Psoas muscle (tissue), 8 donors: ENCODE results near the gene SLC25A13. TPM values are rescaled to one million over a fixed set of nuclear protein-coding genes. Genes with fewer than 3 reads are reported as not detected.

Source experiments
- ATAC-seq, 4 donors: fragments of 200-7000 bp; cut with Tn5 transposase; one replicate each; pipeline ENCODE4 v1.9.1; 2020; ENCODE audit warnings: moderate library complexity in 3 of 4, mild to moderate bottlenecking in 2 of 4
- DNase-seq, 2 donors: peaks; one replicate each; pipeline ENCODE4 v3.0.0-alpha.2; 2020
- H3K27ac ChIP-seq: fragments of 200-600 bp; one replicate; pipeline ENCODE4 v1.8.0; 2022
- H3K27me3 ChIP-seq, 3 donors: fragments of 200-600 bp in 1 of 3; one replicate each; pipeline versions ENCODE4 v1.6.1 to v1.8.0; 2013 to 2022; ENCODE audit warnings: low read length in 2 of 3, mild to moderate bottlenecking in 2 of 3, moderate library complexity in 1 of 3; ENCODE audit not compliant: insufficient read depth in 3 of 3
- H3K36me3 ChIP-seq, 2 donors: fragments of 200-600 bp in 1 of 2; one replicate each; pipeline versions ENCODE4 v1.6.1 to v1.8.0; 2013 to 2022; ENCODE audit warnings: low read depth in 1 of 2, mild to moderate bottlenecking in 1 of 2, moderate library complexity in 1 of 2; ENCODE audit not compliant: insufficient read depth in 1 of 2
- H3K4me1 ChIP-seq: fragments of 200-600 bp; one replicate; pipeline ENCODE4 v1.8.0; 2022
- H3K4me3 ChIP-seq: fragments of 200-600 bp; one replicate; pipeline ENCODE4 v1.8.0; 2022; ENCODE audit warnings: mild to moderate bottlenecking
- H3K9me3 ChIP-seq: fragments of 200-600 bp; one replicate; pipeline ENCODE4 v1.8.0; 2022
- CTCF ChIP-seq: fragments of 200-600 bp; IDR thresholded peaks from one replicate; pipeline ENCODE4 v1.8.0; 2022; ENCODE audit warnings: antibody characterized with exemption
- WGBS, 3 donors: extraction: QIAGEN DNeasy Blood & Tissue Kit; methylation state at CpG; one replicate each; pipeline versions ENCODE4 v1.1.6 to v1.1.7; 2013; 5-methylcytosine and 5-hydroxymethylcytosine counted together
- intact Hi-C, 2 donors: fragments of 100-400 bp; cut with DNase I; formaldehyde crosslinking; loops; one replicate each; pipeline versions ENCODE4 v1.11.0 to v1.14.2; 2022
- polyA plus RNA-seq, 3 donors: library from polyadenylated mRNA; stranded (reverse); fragments of 200-250 nt; gene quantifications; one replicate each; pipeline ENCODE4 v1.2.3, GENCODE V29; 2013
- total RNA-seq, 4 donors: library from RNA; stranded (reverse); fragmentation: NEBNext Ultra II Directional in 2 of 4; extraction: Animal tissue kit (Norgen Biotek cat#: 25700) in 2 of 4; gene quantifications; one replicate each; pipeline versions ENCODE4 v1.2.1 to v1.2.4, GENCODE V29; 2021 to 2023
- donor health status: healthy with polysubstance abuse.
- donor health status: DM: no; HTN: no; CAD: no; lungs with moderate emphysema.
- donor health status: Bipolar disorder and iron deficiency.
- donor health status: healthy.
- donor health status: DM: yes; HTN: yes; CAD: no.
- donor health status: DM: no; HTN: no; CAD: no.
- donor health status: DM: no; HTN: no; CAD: no.
- donor health status: DM: yes; HTN: yes; CAD: no.

Gene SLC25A13
- total and polyA plus RNA-seq, 7 donors = 3.3 to 31.6 (median 9.0) TPM

GRCh38 chr7:96250776-96251361 is 71.0 kb downstream of the SLC25A13 start:
- Histone ChIP-seq H3K4me1 (peaks cover 25% of the 10 kb centered on the region), H3K4me3 (no peak overlapping the region), H3K27ac (no peak overlapping the region), H3K9me3 (no peaks in the 10 kb centered on the region), H3K36me3 (no peaks in the 10 kb centered on the region), H3K27me3 (no peaks in the 10 kb centered on the region)
- intact Hi-C loops = no loop called here
- TF ChIP-seq CTCF = no peak
- ATAC-seq (no peak), DNase-seq (no peak)
- WGBS, 3 donors = 59 to 78% (median 61%) methylated on average over 7 of the region's 7 CpGs

GRCh38 chr7:96248405-96248804 is 73.5 kb downstream of the SLC25A13 start:
- TF ChIP-seq CTCF = no peak
- H3K36me3 ChIP-seq = no peaks in the 10 kb centered on the region
- H3K4me1 ChIP-seq = peaks cover 34% of the 10 kb centered on the region
- H3K9me3 ChIP-seq = no peaks in the 10 kb centered on the region
- H3K27me3 ChIP-seq = no peaks in the 10 kb centered on the region
- H3K4me3 ChIP-seq = no peak overlapping the region
- DNase-seq = no peak
- no peak overlapping the region for H3K27ac ChIP-seq
- intact Hi-C loops = no loop called here
- 55 to 68% (median 64%) methylated on average over 2 of the region's 2 CpGs for WGBS, 3 donors
- no peak for ATAC-seq

GRCh38 chr7:96246919-96247318 is 75.0 kb downstream of the SLC25A13 start:
- Histone ChIP-seq H3K36me3 (no peaks in the 10 kb centered on the region), H3K27ac (no peak overlapping the region), H3K9me3 (no peaks in the 10 kb centered on the region), H3K4me1 (peaks cover 28% of the 10 kb centered on the region), H3K4me3 (no peak overlapping the region), H3K27me3 (no peaks in the 10 kb centered on the region)
- ATAC-seq (no peak), DNase-seq (no peak)
- TF ChIP-seq CTCF = no peak
- intact Hi-C loops = no loop called here
- WGBS, 3 donors = 75 to 83% (median 82%) methylated on average over 3 of the region's 3 CpGs

- DNase-seq (peak in 1 of 2 donors; percentile 65), ATAC-seq (peak; percentile 68 to 87 (median 80))
- Histone ChIP-seq H3K27ac (no peak overlapping the region), H3K27me3 (no peaks in the 10 kb centered on the region), H3K36me3 (no peaks in the 10 kb centered on the region), H3K9me3 (no peaks in the 10 kb centered on the region), H3K4me1 (peaks cover 28% of the 10 kb centered on the region), H3K4me3 (no peak overlapping the region)
- WGBS, 3 donors = 33 to 43% (median 36%) methylated on average over 2 of the region's 2 CpGs
- intact Hi-C loops = no loop called here
- no peak for TF ChIP-seq CTCF
Measured at GRCh38 chr7:96244992-96245292, 77.0 kb downstream of the SLC25A13 start.

GRCh38 chr7:96244244-96244991 is 77.5 kb downstream of the SLC25A13 start:
- intact Hi-C loops = no loop called here

More at GRCh38 chr7:96244244-96244991, 77.5 kb downstream of the SLC25A13 start:
- Histone ChIP-seq H3K27ac (no peak overlapping the region), H3K4me3 (no peak overlapping the region), H3K4me1 (peaks cover 34% of the 10 kb centered on the region), H3K27me3 (no peaks in the 10 kb centered on the region), H3K9me3 (no peaks in the 10 kb centered on the region), H3K36me3 (no peaks in the 10 kb centered on the region)
- DNase-seq (no peak), ATAC-seq (peak; percentile 8 to 54 (median 38))
- WGBS, 3 donors = 54 to 65% (median 62%) methylated on average over 6 of the region's 6 CpGs
- TF ChIP-seq CTCF = no peak
